ENCODE measurements around the gene CEP295NL. TPM values are rescaled to one million over a fixed set of nuclear protein-coding genes. Genes with fewer than 3 reads are reported as not detected.

Gene CEP295NL
- total and polyA plus RNA-seq, 12 donors, result 0.04 to 2.6 (median 0.82) TPM

GRCh38 chr17:78857266-78857665 is 45.7 kb downstream of the CEP295NL start:
- intact Hi-C loops (cut with DNase I), result no loop called here
- Histone ChIP-seq H3K27me3 (no peaks in the 10 kb centered on the region), H3K9me3 (no peaks in the 10 kb centered on the region), H3K36me3 (peaks cover 0 to 80% (median 29%) of the 10 kb centered on the region in 9 donors), H3K4me1 (peaks cover 0 to 10% (median 0%) of the 10 kb centered on the region in 9 donors), H3K4me3 (no peak overlapping the region), H3K27ac (no peak overlapping the region)
- TF ChIP-seq CTCF (IDR thresholded peaks at IDR 0.05), result no peak
- WGBS, 2 donors, result 94% methylated on average over 14 of the region's 14 CpGs
- no peak for ATAC-seq
- no peak for DNase-seq

DNA sequence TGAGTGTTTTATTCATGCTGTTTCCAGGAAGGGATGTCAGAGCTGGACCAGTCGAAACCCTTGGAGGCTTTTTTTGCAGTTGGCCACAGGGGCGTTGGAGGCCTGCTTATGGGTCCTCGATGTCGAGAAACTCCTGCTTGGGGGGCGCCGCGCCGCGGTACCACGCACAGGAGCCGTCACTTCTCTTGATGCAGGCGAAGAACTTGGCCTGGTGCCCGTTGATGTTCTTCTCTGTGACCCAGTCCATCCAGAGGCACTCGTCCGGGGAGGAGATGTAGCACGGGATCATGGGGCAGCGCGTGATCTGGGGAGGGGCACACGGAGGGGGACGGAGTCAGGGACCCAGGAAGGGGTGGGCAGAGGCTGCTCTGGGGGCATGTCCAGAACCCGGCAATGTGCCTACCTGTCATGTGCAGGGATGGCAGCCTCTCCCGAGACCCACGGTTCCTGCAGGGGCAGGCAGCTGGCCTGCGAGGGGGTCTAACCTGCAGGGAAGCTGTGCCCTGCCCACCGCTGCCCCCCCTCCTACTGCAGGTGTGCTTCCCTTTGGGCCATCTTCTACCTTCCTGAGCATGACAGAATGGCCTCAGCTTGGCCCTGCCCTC is 47.3 kb downstream of the CEP295NL start:
- ATAC-seq (peak in 2 of 8 donors; percentile 13 to 49), DNase-seq (no peak)
- Histone ChIP-seq H3K9me3 (no peaks in the 10 kb centered on the region), H3K27ac (no peak overlapping the region), H3K4me3 (no peak overlapping the region), H3K36me3 (peaks cover 0 to 79% (median 29%) of the 10 kb centered on the region in 9 donors), H3K4me1 (no peaks in the 10 kb centered on the region), H3K27me3 (no peaks in the 10 kb centered on the region)
- 94% methylated on average over 25 of the region's 25 CpGs for WGBS, 2 donors
- intact Hi-C loops (cut with DNase I), result no loop called here
- TF ChIP-seq CTCF (IDR thresholded peaks at IDR 0.05), result no peak

- H3K36me3 ChIP-seq, result peaks cover 0 to 71% (median 29%) of the 10 kb centered on the region in 9 donors
- H3K4me3 ChIP-seq, result no peak overlapping the region
- H3K27ac ChIP-seq, result no peak overlapping the region
- no peaks in the 10 kb centered on the region for H3K9me3 ChIP-seq
- TF ChIP-seq CTCF (IDR thresholded peaks at IDR 0.05), result no peak
- no peaks in the 10 kb centered on the region for H3K27me3 ChIP-seq
- intact Hi-C loops (cut with DNase I), result no loop called here
- no peak for DNase-seq
- H3K4me1 ChIP-seq, result no peaks in the 10 kb centered on the region
- WGBS, 2 donors, result 75 to 89% methylated on average over 9 of the region's 9 CpGs
- ATAC-seq, result no peak
Measured at GRCh38 chr17:78854508-78854907, 48.5 kb downstream of the CEP295NL start.

- intact Hi-C loops (cut with DNase I), result no loop called here
- Histone ChIP-seq H3K27me3 (no peaks in the 10 kb centered on the region), H3K27ac (no peak overlapping the region), H3K36me3 (peaks cover 0 to 69% (median 29%) of the 10 kb centered on the region in 9 donors), H3K4me1 (no peaks in the 10 kb centered on the region), H3K9me3 (no peaks in the 10 kb centered on the region), H3K4me3 (no peak overlapping the region)
- no peak for TF ChIP-seq CTCF (IDR thresholded peaks at IDR 0.05)
- 78 to 81% methylated on average over 11 of the region's 11 CpGs for WGBS, 2 donors
- DNase-seq, result no peak
- no peak for ATAC-seq
Measured at GRCh38 chr17:78853926-78854394, 49.0 kb downstream of the CEP295NL start.

All from heart right ventricle (tissue), 16 donors.